SK-N-SH (cell line): Measurements from ENCODE around the gene CFAP251. TPM values are rescaled to one million over a fixed set of nuclear protein-coding genes. Genes with fewer than 3 reads are reported as not detected.

Experiments
- CTCF ChIA-PET: fragments of 300-600, 350-600 bp; formaldehyde crosslinking; extraction: SDS; loops from one replicate; lab custom pipeline; 2021; lab: Yijun Ruan, JAX
- POLR2A ChIA-PET: fragments of 350-600 bp; sonication (Branson Sonifier 250); formaldehyde crosslinking; extraction: SDS; loops from one replicate; lab custom pipeline; 2020; ENCODE audit warnings: antibody characterized with exemption, inconsistent platforms; lab: Yijun Ruan, JAX
- DNase-seq: peaks from one replicate; pipeline ENCODE4 v3.0.0; 2012
- H2AFZ ChIP-seq: fragments of 200-600 bp; sonication (generic); 2 replicates; pipeline ENCODE4 v1.8.1; 2016; ENCODE audit warnings: antibody characterized with exemption, mild to moderate bottlenecking, low read depth
- H3F3A ChIP-seq: fragments of 200-600 bp; sonication (generic); replicated peaks from 2 replicates; pipeline ENCODE3; 2016; ENCODE audit warnings: antibody characterized with exemption, mild to moderate bottlenecking; ENCODE audit not compliant: insufficient read depth
- H3K27ac ChIP-seq, 2 experiments: fragments of 200-500 bp in 1 of 2; fragments of 200-600 bp in 1 of 2; sonication (Bioruptor generic) in 1 of 2; sonication (generic), shearing (Covaris generic) in 1 of 2; 2 replicates each; pipeline versions ENCODE4 v1.5.1 to v1.6.1; 2014 to 2016; ENCODE audit warnings: low read depth in 2 of 2, inconsistent platforms in 1 of 2, low read length in 1 of 2, mild to moderate bottlenecking in 1 of 2, mixed read lengths in 1 of 2
- H3K27me3 ChIP-seq: fragments of 200-600 bp; sonication (generic), shearing (Covaris generic); 2 replicates; pipeline ENCODE4 v1.6.1; 2016; ENCODE audit warnings: mixed run types; ENCODE audit not compliant: insufficient read depth
- H3K36me3 ChIP-seq, 2 experiments: fragments of 200-500 bp in 1 of 2; fragments of 200-600 bp in 1 of 2; sonication (Bioruptor generic) in 1 of 2; sonication (generic) in 1 of 2; replicated peaks in 1 of 2; 2 replicates each; pipeline versions ENCODE3 to v1.5.1; 2014 to 2016; ENCODE audit warnings: low read length in 1 of 2, mild to moderate bottlenecking in 1 of 2; ENCODE audit not compliant: insufficient read depth in 2 of 2, control insufficient read depth in 1 of 2
- H3K4me1 ChIP-seq, 2 experiments: fragments of 200-500 bp in 1 of 2; fragments of 200-600 bp in 1 of 2; sonication (Bioruptor generic) in 1 of 2; sonication (generic), shearing (Covaris generic) in 1 of 2; 2 replicates each; pipeline versions ENCODE4 v1.5.1 to v1.6.1; 2014 to 2016; ENCODE audit warnings: low read depth in 1 of 2, low read length in 1 of 2, mixed run types in 1 of 2; ENCODE audit not compliant: insufficient read depth in 2 of 2, control insufficient read depth in 1 of 2
- H3K4me2 ChIP-seq: fragments of 200-600 bp; sonication (generic), shearing (Covaris generic); 2 replicates; pipeline ENCODE4 v1.6.1; 2017; ENCODE audit warnings: mixed run types
- H3K4me3 ChIP-seq, 2 experiments: fragments of 200-500 bp in 1 of 2; fragments of 200-600 bp in 1 of 2; sonication (Bioruptor generic) in 1 of 2; sonication (generic), shearing (Covaris generic) in 1 of 2; 2 replicates each; pipeline versions ENCODE4 v1.5.1 to v1.8.1; 2014 to 2016; ENCODE audit warnings: low read depth in 2 of 2, inconsistent platforms in 1 of 2, low read length in 1 of 2, mild to moderate bottlenecking in 1 of 2, mixed read lengths in 1 of 2, moderate library complexity in 1 of 2
- H3K79me2 ChIP-seq: fragments of 200-600 bp; sonication (generic); 2 replicates; pipeline ENCODE4 v1.8.1; 2017; ENCODE audit warnings: mild to moderate bottlenecking; ENCODE audit not compliant: insufficient read depth
- H3K9ac ChIP-seq: fragments of 200-600 bp; sonication (generic); 2 replicates; pipeline ENCODE4 v1.6.1; 2017; ENCODE audit warnings: mixed run types
- H3K9me2 ChIP-seq: fragments of 200-600 bp; sonication (generic); 2 replicates; pipeline ENCODE4 v1.6.1; 2017; ENCODE audit warnings: mixed run types
- H3K9me3 ChIP-seq: fragments of 200-600 bp; sonication (generic); 2 replicates; pipeline ENCODE4 v1.6.1; 2017; ENCODE audit warnings: mixed run types, mild to moderate bottlenecking, moderate library complexity
- H4K20me1 ChIP-seq: fragments of 200-600 bp; sonication (generic); 2 replicates; pipeline ENCODE4 v1.6.1; 2017; ENCODE audit warnings: mild to moderate bottlenecking, mixed run types; ENCODE audit not compliant: insufficient read depth
- ELF1 ChIP-seq: IDR thresholded peaks from 2 replicates; pipeline ENCODE4 v1.4.0; 2012
- EP300 ChIP-seq, 2 experiments: IDR thresholded peaks; 2 replicates each; pipeline versions ENCODE4 v1.4.0 to v1.6.1; 2012; ENCODE audit warnings: borderline replicate concordance in 1 of 2, low read depth in 1 of 2, low read length in 1 of 2
- FOSL2 ChIP-seq: IDR thresholded peaks from 2 replicates; pipeline ENCODE4 v1.4.0; 2012; ENCODE audit warnings: low read depth, mild to moderate bottlenecking, moderate library complexity, borderline replicate concordance
- GATA2 ChIP-seq: sonication (generic); formaldehyde crosslinking; IDR thresholded peaks from 2 replicates; pipeline ENCODE4 v1.5.0; 2020; ENCODE audit warnings: mild to moderate bottlenecking, missing genetic modification reagents
- MAX ChIP-seq: IDR thresholded peaks from 2 replicates; pipeline ENCODE4 v1.4.0; 2012; ENCODE audit warnings: low read depth
- MEF2A ChIP-seq: IDR thresholded peaks from 2 replicates; pipeline ENCODE4 v1.4.0; 2012; ENCODE audit warnings: low read depth, borderline replicate concordance
- NFIC ChIP-seq: IDR thresholded peaks from 2 replicates; pipeline ENCODE4 v1.4.0; 2012; ENCODE audit warnings: borderline replicate concordance
- NRF1 ChIP-seq: IDR thresholded peaks from 2 replicates; pipeline ENCODE4 v1.6.1; 2012; ENCODE audit warnings: low read depth, mild to moderate bottlenecking, low read length
- POLR2AphosphoS5 ChIP-seq: IDR thresholded peaks from 2 replicates; pipeline ENCODE4 v1.6.1; 2012; ENCODE audit warnings: low read depth, low read length
- RAD21 ChIP-seq: IDR thresholded peaks from 2 replicates; pipeline ENCODE4 v1.6.1; 2012; ENCODE audit warnings: mild to moderate bottlenecking, low read length
- RCOR1 ChIP-seq: fragments of 150-350 bp; IDR thresholded peaks from 2 replicates; pipeline ENCODE4 v1.6.1; 2017; ENCODE audit warnings: antibody characterized with exemption, low read length
- REST ChIP-seq: IDR thresholded peaks from 2 replicates; pipeline ENCODE4 v1.6.1; 2012; ENCODE audit warnings: mild to moderate bottlenecking, low read depth, low read length, moderate library complexity
- RFX5 ChIP-seq: IDR thresholded peaks from 2 replicates; pipeline ENCODE4 v1.6.1; 2012; ENCODE audit warnings: mild to moderate bottlenecking, improper control_type of control experiment, low read length
- RXRA ChIP-seq: IDR thresholded peaks from 2 replicates; pipeline ENCODE4 v1.4.0; 2012; ENCODE audit warnings: low read depth, mild to moderate bottlenecking, borderline replicate concordance
- SIN3A ChIP-seq: IDR thresholded peaks from 2 replicates; pipeline ENCODE4 v1.6.1; 2012; ENCODE audit warnings: low read depth, mild to moderate bottlenecking, low read length, moderate library complexity, borderline replicate concordance
- TCF12 ChIP-seq: IDR thresholded peaks from 2 replicates; pipeline ENCODE4 v1.4.0; 2012
- USF1 ChIP-seq: IDR thresholded peaks from 2 replicates; pipeline ENCODE4 v1.4.0; 2012; ENCODE audit warnings: low read depth, borderline replicate concordance
- YY1 ChIP-seq: IDR thresholded peaks from 2 replicates; pipeline ENCODE4 v1.4.0; 2012; ENCODE audit warnings: low read depth, mild to moderate bottlenecking
- WGBS: methylation state at CpG from one replicate; pipeline ENCODE4 v1.1.6; 2017; ENCODE audit warnings: low lambda C conversion rate; 5-methylcytosine and 5-hydroxymethylcytosine counted together
- polyA plus RNA-seq, 3 experiments: library from polyadenylated mRNA; depleted of rRNA; stranded (reverse); fragments of >200 nt; gene quantifications; 2 replicates each; pipeline ENCODE4 v1.2.3, GENCODE V29; 2012

Gene CFAP251
- polyA plus RNA-seq, 1 of the 3 experiments (the other 2 are of a cell fraction) = 5.7 TPM

- 9% methylated on average over 25 of the region's 57 CpGs for WGBS
- H3F3A ChIP-seq = peaks cover 12% of the 10 kb centered on the region
- POLR2A ChIA-PET = interaction anchor here (0.7 kb wide), 1 partner anchor 13 kb away, joined by 4 read pairs; no protein-coding TSS in a partner anchor
- H2AFZ ChIP-seq = peak overlapping the region; percentile 71; the same call in 1 of the 2 replicates
- no peaks in the 10 kb centered on the region for H3K9me2 ChIP-seq
- CTCF ChIA-PET = interaction anchor here (0.9 to 1.2 kb wide), 7 partner anchors 11 to 227 kb away, joined by 3 to 8 read pairs (median 4); no protein-coding TSS in a partner anchor
- peak overlapping the region; percentile 66 to 76 for H3K4me3 ChIP-seq
- H3K9ac ChIP-seq = peak overlapping the region; percentile 74
- peaks cover 10 to 20% of the 10 kb centered on the region in 2 experiments; a peak in 2 of 4 replicates for H3K4me1 ChIP-seq
- H3K27me3 ChIP-seq = no peaks in the 10 kb centered on the region
- H3K4me2 ChIP-seq = peak overlapping the region; percentile 94
- no peaks in the 10 kb centered on the region for H3K36me3 ChIP-seq
- H4K20me1 ChIP-seq = peaks cover 1% of the 10 kb centered on the region; the same call in 1 of the 2 replicates
- H3K79me2 ChIP-seq = peaks cover 54% of the 10 kb centered on the region
- H3K9me3 ChIP-seq = peaks cover 5% of the 10 kb centered on the region; the same call in 1 of the 2 replicates
- peak overlapping the region; percentile 54 to 74; a peak in 2 of 4 replicates for H3K27ac ChIP-seq
- no peak for DNase-seq
- peak; percentile 43; the same call in 1 of the 2 replicates for TF ChIP-seq MAX
- TF ChIP-seq RFX5 = no peak
- TF ChIP-seq, all 33 proteins: peak for 1
Measured at GRCh38 chr12:122021193-122021821, 102.9 kb downstream of the CFAP251 start.

GRCh38 chr12:122021822-122022392 lies 103.5 kb downstream of the CFAP251 start, which contains the start of gene BCL7A:
TSS of gene BCL7A (plus strand) at chr12:122021884. CDS start at chr12:122022092, 208 bp downstream.
- CTCF ChIA-PET = interaction anchor here (0.9 to 1.6 kb wide), 5 partner anchors 10 to 227 kb away, joined by 3 to 8 read pairs (median 4); no protein-coding TSS in a partner anchor
- peak; percentile 92 for DNase-seq

More at GRCh38 chr12:122021822-122022392, 103.5 kb downstream of the CFAP251 start, which contains the start of gene BCL7A:
- H2AFZ ChIP-seq = peak within 1 kb of the TSS; percentile 71; the same call in 1 of the 2 replicates
- H3K36me3 ChIP-seq = no peaks in the 10 kb centered on the region
- H3K79me2 ChIP-seq = peaks cover 60% of the 10 kb centered on the region
- peak within 1 kb of the TSS; percentile 66 to 86 for H3K4me3 ChIP-seq
- H3K9me2 ChIP-seq = no peaks in the 10 kb centered on the region
- peaks cover 5% of the 10 kb centered on the region; the same call in 1 of the 2 replicates for H3K9me3 ChIP-seq
- peak within 1 kb of the TSS; percentile 74 to 93 for H3K27ac ChIP-seq
- POLR2A ChIA-PET = interaction anchor here (0.7 kb wide), 1 partner anchor 14 kb away, joined by 4 read pairs; no protein-coding TSS in a partner anchor
- H3K4me1 ChIP-seq = peaks cover 10 to 20% of the 10 kb centered on the region in 2 experiments; a peak in 2 of 4 replicates
- H3K9ac ChIP-seq = peak within 1 kb of the TSS; percentile 92
- under 1% methylated on average over 28 of the region's 83 CpGs for WGBS
- no peaks in the 10 kb centered on the region for H3K27me3 ChIP-seq
- H3K4me2 ChIP-seq = peak within 1 kb of the TSS; percentile 94
- no peak for TF ChIP-seq NFIC
- 0 out of 2 replicates have a peak, but pooled peaks have one; percentile 15 for TF ChIP-seq YY1
- TF ChIP-seq RXRA = no peak
- no peak for TF ChIP-seq ELF1
- no peak for TF ChIP-seq MEF2A
- no peak for TF ChIP-seq EP300 (IDR thresholded peaks at IDR 0.05; ENCODE audit: borderline replicate concordance in 1 of 2, low read depth in 1 of 2, low read length in 1 of 2)
- no peak for TF ChIP-seq TCF12
- TF ChIP-seq FOSL2 = no peak
- TF ChIP-seq POLR2AphosphoS5 = peak; percentile 25; the same call in 1 of the 2 replicates
- TF ChIP-seq NRF1 = peak; percentile 76
- TF ChIP-seq REST = no peak
- TF ChIP-seq SIN3A = peak; percentile 27; the same call in 1 of the 2 replicates
- TF ChIP-seq GATA2 (CRISPR knock-in tag) = no peak
- no peak for TF ChIP-seq RCOR1
- no peak for TF ChIP-seq USF1
- no peak for TF ChIP-seq RAD21
- TF ChIP-seq, all 33 proteins: peak for 4
- Histone ChIP-seq H3F3A (peaks cover 12% of the 10 kb centered on the region), H4K20me1 (peaks cover 7% of the 10 kb centered on the region)
